Mammary epithelial cell (primary cell): ENCODE measurements around the gene NEIL1.

Experiments used
- EZH2 ChIP-seq: IDR thresholded peaks from 2 replicates; pipeline ENCODE4 v1.6.1; 2012; ENCODE audit warnings: low read length, inconsistent platforms, borderline replicate concordance
- TF ChIP-seq, protein P1 (sequence below), 2 donors: IDR thresholded peaks in 1 of 2; conservative IDR thresholded peaks in 1 of 2; 2 replicates each; pipeline ENCODE4 v1.5.1; 2011 to 2012; ENCODE audit warnings: inconsistent platforms in 2 of 2, low read length in 2 of 2, mild to moderate bottlenecking in 2 of 2, control low read depth in 1 of 2, low read depth in 1 of 2; ENCODE audit not compliant: insufficient read depth in 1 of 2; ENCODE audit errors: extremely low read depth in 1 of 2

GRCh38 chr15:75356006-75356405 is 9.2 kb downstream of the NEIL1 start:
- TF ChIP-seq, protein P1, sequence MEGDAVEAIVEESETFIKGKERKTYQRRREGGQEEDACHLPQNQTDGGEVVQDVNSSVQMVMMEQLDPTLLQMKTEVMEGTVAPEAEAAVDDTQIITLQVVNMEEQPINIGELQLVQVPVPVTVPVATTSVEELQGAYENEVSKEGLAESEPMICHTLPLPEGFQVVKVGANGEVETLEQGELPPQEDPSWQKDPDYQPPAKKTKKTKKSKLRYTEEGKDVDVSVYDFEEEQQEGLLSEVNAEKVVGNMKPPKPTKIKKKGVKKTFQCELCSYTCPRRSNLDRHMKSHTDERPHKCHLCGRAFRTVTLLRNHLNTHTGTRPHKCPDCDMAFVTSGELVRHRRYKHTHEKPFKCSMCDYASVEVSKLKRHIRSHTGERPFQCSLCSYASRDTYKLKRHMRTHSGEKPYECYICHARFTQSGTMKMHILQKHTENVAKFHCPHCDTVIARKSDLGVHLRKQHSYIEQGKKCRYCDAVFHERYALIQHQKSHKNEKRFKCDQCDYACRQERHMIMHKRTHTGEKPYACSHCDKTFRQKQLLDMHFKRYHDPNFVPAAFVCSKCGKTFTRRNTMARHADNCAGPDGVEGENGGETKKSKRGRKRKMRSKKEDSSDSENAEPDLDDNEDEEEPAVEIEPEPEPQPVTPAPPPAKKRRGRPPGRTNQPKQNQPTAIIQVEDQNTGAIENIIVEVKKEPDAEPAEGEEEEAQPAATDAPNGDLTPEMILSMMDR (conservative IDR thresholded peaks at IDR 0.05 in 1 of 2, IDR thresholded peaks at IDR 0.05 in 1 of 2; ENCODE audit: extremely low read depth in 1 of 2, insufficient read depth in 1 of 2, low read depth in 1 of 2, low read length in 2 of 2): no peak
- TF ChIP-seq EZH2: no peak
